Activated naive CD8-positive, alpha-beta T cell treated with anti-CD3 and anti-CD28 coated beads, Interleukin-2, amount 10 ng/mL, durations not matched to agents 7 days and 5 days (primary cell): Measurements from ENCODE around the gene CARM1. TPM values are rescaled to one million over a fixed set of nuclear protein-coding genes. Genes with fewer than 3 reads are reported as not detected.
"Not testable (repeated sequence)": the region's sequence is repeated elsewhere in the genome, so short reads cannot be mapped to it uniquely, and the experiment has no call there.

Source experiments
- ATAC-seq: fragments of 150-1000 bp; cut with Tn5 transposase; one replicate; pipeline ENCODE4 v1.10.0; 2021; ENCODE audit warnings: low read depth, moderate library complexity
- POLR2A ChIA-PET: fragments of 350-600 bp; sonication (Branson Sonifier 250); formaldehyde crosslinking; loops from one replicate; lab custom pipeline; 2021; ENCODE audit warnings: antibody characterized with exemption; lab: Charles Lee
- DNase-seq: peaks from one replicate; pipeline ENCODE4 v3.0.0; 2021
- H3K27ac Mint-ChIP-seq: one replicate; pipeline ENCODE4 v1.8.0; 2022; ENCODE audit warnings: mild to moderate bottlenecking, mixed read lengths
- H3K27me3 Mint-ChIP-seq: one replicate; pipeline ENCODE4 v1.8.0; 2022; ENCODE audit warnings: mild to moderate bottlenecking, moderate library complexity, mixed read lengths
- H3K36me3 Mint-ChIP-seq: one replicate; pipeline ENCODE4 v1.8.0; 2021; ENCODE audit warnings: mild to moderate bottlenecking, mixed read lengths
- H3K4me1 Mint-ChIP-seq: one replicate; pipeline ENCODE4 v1.8.0; 2021; ENCODE audit warnings: mixed read lengths
- H3K4me3 Mint-ChIP-seq: one replicate; pipeline ENCODE4 v1.8.0; 2022; ENCODE audit warnings: mild to moderate bottlenecking, moderate library complexity, mixed read lengths
- H3K9me3 Mint-ChIP-seq: one replicate; pipeline ENCODE4 v1.8.0; 2021; ENCODE audit warnings: mixed read lengths
- total RNA-seq, 2 experiments: library from RNA; stranded (reverse); gene quantifications; one replicate each; pipeline ENCODE4 v1.2.3, GENCODE V29; 2021

The CARM1 gene
- total RNA-seq, 2 experiments from 2014 or later = 28.3 to 31.5 TPM

- H3K27ac Mint-ChIP-seq = peak within 1 kb of the TSS; percentile 98
- H3K4me1 Mint-ChIP-seq = peaks cover 14% of the 10 kb centered on the region
- peak within 1 kb of the TSS; percentile 90 for H3K4me3 Mint-ChIP-seq
- peaks cover 8% of the 10 kb centered on the region for H3K9me3 Mint-ChIP-seq
- POLR2A ChIA-PET = interaction anchor here (0.6 to 2.2 kb wide), 20 partner anchors 9 to 1008 kb away, joined by 3 to 26 read pairs (median 4); partner anchors contain the start of genes DNM2, QTRT1 and UBL5
- H3K36me3 Mint-ChIP-seq = peaks cover 4% of the 10 kb centered on the region
- peaks cover 4% of the 10 kb centered on the region for H3K27me3 Mint-ChIP-seq
- DNase-seq (peak; percentile 92), ATAC-seq (peak; percentile 90)
Observed at GRCh38 chr19:10835754-10836478, 35.4 kb upstream of the CARM1 start, which contains the start of gene TMED1. TMED1 (minus strand) TSS chr19:10836212; CDS start chr19:10836191, 21 bp downstream.

GRCh38 chr19:10836479-10837330 lies 34.6 kb upstream of the CARM1 start:
- peak overlapping the region; percentile 98 for H3K27ac Mint-ChIP-seq
- H3K36me3 Mint-ChIP-seq = peaks cover 4% of the 10 kb centered on the region
- peak; percentile 35 for ATAC-seq
- DNase-seq = peak; percentile 87
- H3K4me3 Mint-ChIP-seq = peak overlapping the region; percentile 90
- POLR2A ChIA-PET = interaction anchor here (0.6 to 2.2 kb wide), 17 partner anchors 9 to 1008 kb away, joined by 3 to 26 read pairs (median 5); partner anchors contain the start of genes DNM2, QTRT1 and UBL5
- peaks cover 14% of the 10 kb centered on the region for H3K4me1 Mint-ChIP-seq
- peaks cover 4% of the 10 kb centered on the region for H3K27me3 Mint-ChIP-seq
- peaks cover 8% of the 10 kb centered on the region for H3K9me3 Mint-ChIP-seq

DNA sequence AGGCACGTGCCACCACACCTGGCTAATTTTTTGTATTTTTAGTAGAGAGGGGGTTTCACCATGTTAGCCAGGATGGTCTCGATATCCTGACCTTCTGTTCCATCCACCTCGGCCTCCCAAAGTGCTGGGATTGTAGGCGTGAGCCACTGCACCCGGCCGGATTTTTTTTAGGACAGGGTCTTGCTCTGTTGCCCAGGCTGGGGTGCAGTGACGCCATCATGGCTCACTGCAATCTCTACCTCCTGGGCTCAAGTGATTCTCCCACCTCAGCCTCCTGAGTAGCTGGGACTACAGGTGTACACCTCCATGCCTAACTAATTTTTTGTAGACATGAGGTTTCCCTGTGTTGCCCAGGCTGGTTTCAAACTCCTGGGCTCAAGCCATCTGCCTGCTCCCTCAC lies 33.7 kb upstream of the CARM1 start:
- ATAC-seq, H3K27ac Mint-ChIP-seq, H3K9me3 Mint-ChIP-seq, DNase-seq, H3K27me3 Mint-ChIP-seq, POLR2A ChIA-PET, H3K4me3 Mint-ChIP-seq, H3K36me3 Mint-ChIP-seq: not testable (repeated sequence)
- peaks cover 14% of the 10 kb centered on the region for H3K4me1 Mint-ChIP-seq

- H3K4me3 Mint-ChIP-seq = no peak overlapping the region
- no peak for ATAC-seq
- H3K9me3 Mint-ChIP-seq = peaks cover 8% of the 10 kb centered on the region
- no peak for DNase-seq
- peaks cover 14% of the 10 kb centered on the region for H3K4me1 Mint-ChIP-seq
- peaks cover 4% of the 10 kb centered on the region for H3K36me3 Mint-ChIP-seq
- POLR2A ChIA-PET = no interaction called here
- H3K27me3 Mint-ChIP-seq = peaks cover 4% of the 10 kb centered on the region
- H3K27ac Mint-ChIP-seq = no peak overlapping the region
Observed at GRCh38 chr19:10838377-10838776, 33.0 kb upstream of the CARM1 start.

- no peak for DNase-seq
- Mint-ChIP-seq H3K4me3 (no peak overlapping the region), H3K9me3 (peaks cover 8% of the 10 kb centered on the region), H3K36me3 (peaks cover 4% of the 10 kb centered on the region), H3K27me3 (peaks cover 8% of the 10 kb centered on the region), H3K4me1 (peaks cover 16% of the 10 kb centered on the region), H3K27ac (no peak overlapping the region)
- no peak for ATAC-seq
- POLR2A ChIA-PET = no interaction called here
Observed at GRCh38 chr19:10839114-10840050, 32.0 kb upstream of the CARM1 start.

GRCh38 chr19:10842788-10843187 lies 28.6 kb upstream of the CARM1 start:
- ATAC-seq = no peak
- Mint-ChIP-seq H3K4me3 (no peak overlapping the region), H3K27ac (no peak overlapping the region), H3K9me3 (peaks cover 7% of the 10 kb centered on the region), H3K36me3 (peaks cover 9% of the 10 kb centered on the region), H3K4me1 (peaks cover 3% of the 10 kb centered on the region), H3K27me3 (peaks cover 8% of the 10 kb centered on the region)
- no peak for DNase-seq
- POLR2A ChIA-PET = no interaction called here

DNA sequence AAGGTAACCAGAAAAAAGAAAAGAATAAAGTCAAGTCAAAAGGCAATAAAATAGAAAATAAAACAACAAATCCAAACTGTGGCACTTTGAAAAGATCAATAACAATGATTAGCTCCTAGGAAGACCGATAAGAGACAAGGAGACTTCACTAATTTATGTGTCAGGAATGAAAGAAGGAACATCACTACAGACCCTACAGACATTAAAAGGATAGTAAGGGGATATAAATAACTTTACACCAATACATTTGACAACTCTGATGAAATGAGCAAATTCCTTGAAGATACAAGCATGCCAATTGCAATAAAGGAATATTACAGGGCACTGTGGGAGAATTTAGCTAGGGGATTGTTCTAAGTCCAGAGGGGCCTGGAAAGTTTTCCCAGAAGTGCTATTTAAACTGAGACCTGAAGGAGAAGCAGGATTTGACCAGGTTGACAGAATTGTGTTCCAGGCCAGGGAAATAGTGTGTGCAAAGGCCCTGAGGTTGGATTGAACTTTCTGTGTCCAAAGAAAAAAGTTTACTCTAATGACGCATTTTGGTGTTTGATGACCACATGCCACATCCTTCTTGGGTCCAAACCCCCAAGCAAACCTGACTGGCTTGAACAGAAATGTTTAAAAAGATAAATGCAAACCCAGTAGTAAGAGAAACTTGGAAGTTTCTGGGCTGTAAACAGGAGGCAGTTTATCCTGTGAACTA lies 24.7 kb upstream of the CARM1 start:
- no peak for DNase-seq
- Mint-ChIP-seq H3K36me3 (peaks cover 8% of the 10 kb centered on the region), H3K27me3 (peaks cover 3% of the 10 kb centered on the region), H3K4me1 (peaks cover 9% of the 10 kb centered on the region), H3K27ac (no peak overlapping the region), H3K4me3 (no peak overlapping the region), H3K9me3 (peaks cover 5% of the 10 kb centered on the region)
- POLR2A ChIA-PET = interaction anchor here (1.8 kb wide), 1 partner anchor 11 kb away, joined by 5 read pairs; the partner anchor contains the start of gene TMED1
- ATAC-seq = no peak

DNA sequence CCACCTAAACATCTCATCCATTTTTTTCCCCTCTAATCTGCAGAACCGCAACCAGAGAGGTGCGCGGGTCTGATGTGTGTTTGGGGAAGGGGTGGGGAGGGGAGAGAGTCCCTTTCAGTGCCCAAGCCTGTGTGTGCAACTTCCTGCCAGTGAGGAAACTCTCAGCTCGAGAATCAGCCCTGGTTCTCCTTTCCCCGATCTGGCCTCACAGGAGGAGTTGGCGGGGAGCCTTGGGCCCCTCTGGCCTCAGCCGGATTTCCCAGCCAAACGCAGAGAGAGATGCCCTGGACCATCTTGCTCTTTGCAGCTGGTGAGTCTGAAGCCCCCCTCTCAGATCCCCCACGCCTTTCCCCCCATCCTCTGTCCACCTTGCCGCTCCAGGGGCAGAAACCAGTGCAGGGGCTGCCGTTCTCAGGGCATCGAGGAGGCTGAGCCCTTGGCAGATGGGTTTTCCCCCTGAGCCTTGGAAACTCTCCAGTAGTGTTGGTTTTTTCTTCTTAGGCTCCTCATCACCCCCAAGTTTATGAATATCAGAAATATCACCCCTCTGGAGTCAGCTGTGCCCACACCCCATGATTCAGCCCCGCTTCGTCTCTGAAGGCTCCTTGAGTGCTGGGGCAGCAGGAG lies 23.0 kb upstream of the CARM1 start, which contains the start of gene C19orf38:
C19orf38 (plus strand) TSS at position 186 of the 627 bp plus-strand sequence; CDS start at position 280, 94 bp downstream.
- peak; percentile 68 for ATAC-seq
- Mint-ChIP-seq H3K27me3 (peaks cover 3% of the 10 kb centered on the region), H3K4me3 (peak within 1 kb of the TSS; percentile 46), H3K27ac (peak within 1 kb of the TSS; percentile 77), H3K36me3 (peaks cover 8% of the 10 kb centered on the region), H3K4me1 (peaks cover 9% of the 10 kb centered on the region), H3K9me3 (peaks cover 5% of the 10 kb centered on the region)
- POLR2A ChIA-PET = no interaction called here
- DNase-seq = no peak

DNA sequence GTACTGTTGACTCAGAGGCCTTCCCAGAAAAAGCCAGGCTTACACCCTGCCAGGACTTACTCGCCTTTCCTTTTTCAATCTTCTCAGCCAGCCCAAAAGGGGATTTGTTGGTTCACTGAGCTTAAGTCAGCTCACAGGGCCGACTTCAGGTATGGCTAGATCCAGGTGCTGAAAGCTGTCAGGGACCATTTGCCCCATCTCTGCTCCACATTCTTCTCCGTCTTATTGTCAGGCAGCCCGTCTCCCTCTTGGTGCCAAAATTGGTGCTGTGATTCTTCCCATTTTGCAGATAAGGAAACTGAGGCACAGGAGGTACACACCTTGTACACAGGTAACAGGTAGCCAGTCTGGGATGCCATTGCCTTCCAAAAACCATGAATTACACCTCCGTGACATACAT lies 20.7 kb upstream of the CARM1 start:
- H3K4me1 Mint-ChIP-seq = peaks cover 8% of the 10 kb centered on the region
- POLR2A ChIA-PET = no interaction called here

GRCh38 chr19:10852098-10852800 lies 19.1 kb upstream of the CARM1 start:
- Mint-ChIP-seq H3K4me1 (peaks cover 8% of the 10 kb centered on the region), H3K27me3 (no peaks in the 10 kb centered on the region), H3K27ac (no peak overlapping the region), H3K36me3 (peaks cover 2% of the 10 kb centered on the region), H3K9me3 (no peaks in the 10 kb centered on the region), H3K4me3 (no peak overlapping the region)
- no peak for ATAC-seq
- DNase-seq = no peak
- POLR2A ChIA-PET = no interaction called here

More for the DNA sequence above, 20.7 kb upstream of the CARM1 start:
- H3K27me3 Mint-ChIP-seq = no peaks in the 10 kb centered on the region
- no peak for DNase-seq
- peaks cover 5% of the 10 kb centered on the region for H3K9me3 Mint-ChIP-seq
- no peak overlapping the region for H3K4me3 Mint-ChIP-seq
- no peak for ATAC-seq
- H3K36me3 Mint-ChIP-seq = peaks cover 8% of the 10 kb centered on the region
- no peak overlapping the region for H3K27ac Mint-ChIP-seq

DNA sequence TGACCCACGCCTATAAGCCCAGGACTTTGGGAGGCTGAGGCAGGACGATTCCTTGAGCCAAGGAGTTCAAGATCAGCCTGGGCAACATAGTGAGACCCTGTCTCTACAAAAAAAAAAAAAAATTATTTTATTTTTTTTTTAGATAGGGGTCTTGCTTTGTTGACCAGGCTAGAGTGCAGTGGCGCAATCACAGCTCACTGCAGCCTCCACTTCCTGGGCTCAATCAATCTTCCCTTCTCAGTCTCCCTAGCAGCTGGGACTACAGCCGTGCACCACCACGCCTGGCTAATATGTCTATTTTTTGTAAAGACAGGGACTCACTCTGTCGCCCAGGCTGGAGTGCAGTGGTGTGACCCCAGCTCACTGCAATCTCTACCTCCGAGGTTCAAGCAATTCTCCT lies 18.4 kb upstream of the CARM1 start:
- Mint-ChIP-seq H3K4me3 (no peak overlapping the region), H3K9me3 (no peaks in the 10 kb centered on the region), H3K27me3 (no peaks in the 10 kb centered on the region), H3K27ac (no peak overlapping the region), H3K4me1 (peaks cover 6% of the 10 kb centered on the region), H3K36me3 (no peaks in the 10 kb centered on the region)
- DNase-seq (no peak), ATAC-seq (no peak)
- POLR2A ChIA-PET = no interaction called here
